OCI-LY7 (cell line): ENCODE measurements around the gene FRAT1. TPM values are rescaled to one million over a fixed set of nuclear protein-coding genes. Genes with fewer than 3 reads are reported as not detected.

Experiments
- BruUV-seq: library from RNA; stranded (reverse); fragments of 400-500 nt; replicated peaks from 2 replicates; lab custom pipeline; 2021; lab: Mats Ljungman, UMichigan
- CTCF ChIA-PET: fragments of 300-600 bp; sonication (Branson Sonifier 250); formaldehyde crosslinking; loops from one replicate; lab custom pipeline; 2022; ENCODE audit warnings: antibody characterized with exemption; ENCODE audit not compliant: unreplicated experiment; lab: Charles Lee
- POLR2A ChIA-PET: fragments of 300-600 bp; sonication (Branson Sonifier 250); formaldehyde crosslinking; loops from one replicate; lab custom pipeline; 2022; ENCODE audit warnings: antibody characterized with exemption; lab: Charles Lee
- DNase-seq: peaks from one replicate; pipeline ENCODE4 v3.0.0-alpha.2; 2015; ENCODE audit warnings: low spot score
- H2AFZ ChIP-seq: fragments of 200-600 bp; sonication (generic), shearing (Covaris generic); 2 replicates; pipeline ENCODE4 v1.6.1; 2014; ENCODE audit warnings: mild to moderate bottlenecking, antibody characterized with exemption, low read length, moderate library complexity
- H3K27ac ChIP-seq: fragments of 200-600 bp; sonication (generic); 2 replicates; pipeline ENCODE4 v1.5.1; 2014; ENCODE audit warnings: mixed run types, low read depth, mild to moderate bottlenecking, moderate library complexity, low read length, inconsistent platforms; ENCODE audit not compliant: poor library complexity, severe bottlenecking
- H3K36me3 ChIP-seq: fragments of 200-600 bp; sonication (generic); 2 replicates; pipeline ENCODE4 v1.6.1; 2014; ENCODE audit warnings: mild to moderate bottlenecking, antibody characterized with exemption, low read length, moderate library complexity, mixed read lengths; ENCODE audit not compliant: insufficient read depth
- H3K4me1 ChIP-seq: fragments of 200-600 bp; sonication (generic); 2 replicates; pipeline ENCODE4 v1.5.1; 2014; ENCODE audit warnings: mild to moderate bottlenecking, low read length; ENCODE audit not compliant: insufficient read depth, poor library complexity, severe bottlenecking
- H3K4me2 ChIP-seq: fragments of 200-600 bp; sonication (generic); 2 replicates; pipeline ENCODE4 v1.6.1; 2014; ENCODE audit warnings: mild to moderate bottlenecking, low read length
- H3K4me3 ChIP-seq: fragments of 200-600 bp; sonication (generic); 2 replicates; pipeline ENCODE4 v1.5.1; 2014; ENCODE audit warnings: mild to moderate bottlenecking, low read depth, low read length; ENCODE audit not compliant: poor library complexity, severe bottlenecking
- H3K79me2 ChIP-seq: fragments of 200-600 bp; sonication (generic); 2 replicates; pipeline ENCODE4 v1.6.1; 2016; ENCODE audit warnings: low read depth, mild to moderate bottlenecking, low read length, moderate library complexity, mixed read lengths; ENCODE audit not compliant: insufficient read depth
- H3K9me2 ChIP-seq: fragments of 200-600 bp; sonication (generic); 2 replicates; pipeline ENCODE4 v1.6.1; 2016; ENCODE audit warnings: mild to moderate bottlenecking, low read length, mixed read lengths; ENCODE audit not compliant: insufficient read depth
- H3K9me3 ChIP-seq: fragments of 200-600 bp; sonication (generic); 2 replicates; pipeline ENCODE4 v1.6.1; 2014; ENCODE audit warnings: mild to moderate bottlenecking, mixed run types, low read length, mixed read lengths
- H4K20me1 ChIP-seq: fragments of 200-600 bp; sonication (generic); 2 replicates; pipeline ENCODE4 v1.6.1; 2014; ENCODE audit warnings: mild to moderate bottlenecking, antibody characterized with exemption, low read length, moderate library complexity, mixed read lengths; ENCODE audit not compliant: insufficient read depth
- CTCF ChIP-seq: fragments of 200-600 bp; sonication (generic); conservative IDR thresholded peaks from 2 replicates; pipeline ENCODE4 v1.5.1; 2014; ENCODE audit warnings: mild to moderate bottlenecking, antibody characterized with exemption, low read length, moderate library complexity, mixed read lengths
- EZH2phosphoT487 ChIP-seq: fragments of 200-600 bp; sonication (generic); IDR thresholded peaks from 2 replicates; pipeline ENCODE4 v1.6.1; 2018; ENCODE audit warnings: low read depth, borderline replicate concordance, mild to moderate bottlenecking, mixed run types, antibody characterized with exemption, low read length, moderate library complexity, mixed read lengths
- intact Hi-C: fragments of 100-400 bp; cut with micrococcal nuclease; formaldehyde crosslinking; loops from one replicate; pipeline ENCODE4 v1.10.0; 2022; ENCODE audit not compliant: unreplicated experiment
- total RNA-seq, 2 experiments: library from RNA; depleted of rRNA in 1 of 2; stranded (reverse); fragments of >200 nt in 1 of 2; shearing (Covaris generic) in 1 of 2; gene quantifications; 2 replicates each; pipeline ENCODE4 v1.2.3, GENCODE V29; 2014 to 2022

The FRAT1 gene
- total RNA-seq, 2 experiments from 2014 or later: 7.0 to 12.2 TPM

DNA sequence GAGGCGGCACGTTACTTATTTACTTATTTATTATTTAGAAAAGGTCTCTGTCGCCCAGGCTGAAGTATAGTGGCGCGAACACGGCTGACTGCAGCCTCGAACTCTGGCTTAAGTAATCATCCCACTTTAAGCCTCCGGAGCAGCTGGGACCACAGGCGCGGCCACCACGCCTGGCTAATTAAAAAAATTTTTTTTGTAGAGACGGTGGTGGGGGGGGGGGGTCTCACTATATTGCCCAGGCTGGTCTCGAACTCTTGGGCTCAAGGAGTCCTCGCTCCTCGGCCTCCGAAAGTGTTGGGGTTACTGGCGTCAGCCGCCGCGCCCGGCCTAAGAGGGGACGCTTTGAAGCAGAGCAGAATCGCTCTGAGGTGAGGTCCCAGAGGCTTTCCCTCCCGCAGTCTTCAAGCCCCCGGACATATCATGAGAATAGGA lies 16.1 kb downstream of the FRAT1 start:
- H3K27ac ChIP-seq: peak overlapping the region; percentile 54
- no TSS peak for BruUV-seq
- peaks cover 48% of the 10 kb centered on the region for H3K4me1 ChIP-seq
- H3K9me3 ChIP-seq: no peaks in the 10 kb centered on the region
- TF ChIP-seq EZH2phosphoT487: no peak
- TF ChIP-seq CTCF: no peak
- no peaks in the 10 kb centered on the region for H4K20me1 ChIP-seq
- peak; percentile 50 for DNase-seq
- H3K9me2 ChIP-seq: no peaks in the 10 kb centered on the region
- POLR2A ChIA-PET: no interaction called here
- H3K4me2 ChIP-seq: peak overlapping the region; percentile 78
- intact Hi-C loops: no loop called here
- H2AFZ ChIP-seq: peak overlapping the region; percentile 97
- CTCF ChIA-PET: no interaction called here
- no peaks in the 10 kb centered on the region for H3K36me3 ChIP-seq
- H3K79me2 ChIP-seq: no peaks in the 10 kb centered on the region; the same call in 1 of the 2 replicates
- peak overlapping the region; percentile 76 for H3K4me3 ChIP-seq

- intact Hi-C loops: no loop called here
- no peaks in the 10 kb centered on the region for H3K9me3 ChIP-seq
- no peak overlapping the region for H2AFZ ChIP-seq
- no peaks in the 10 kb centered on the region; the same call in 1 of the 2 replicates for H3K79me2 ChIP-seq
- H3K4me1 ChIP-seq: peaks cover 48% of the 10 kb centered on the region
- H3K9me2 ChIP-seq: no peaks in the 10 kb centered on the region
- H3K4me2 ChIP-seq: peak overlapping the region; percentile 78
- TSS peak; percentile 57 for BruUV-seq
- no peak for DNase-seq
- no peaks in the 10 kb centered on the region for H3K36me3 ChIP-seq
- H4K20me1 ChIP-seq: no peaks in the 10 kb centered on the region
- no peak overlapping the region for H3K27ac ChIP-seq
- no peak for TF ChIP-seq EZH2phosphoT487
- TF ChIP-seq CTCF: no peak
- no peak overlapping the region for H3K4me3 ChIP-seq
- ChIA-PET CTCF (no interaction called here), POLR2A (no interaction called here)
These were observed 16.9 kb downstream of the FRAT1 start for GRCh38 chr10:97336006-97336405.

GRCh38 chr10:97336446-97336845 lies 17.4 kb downstream of the FRAT1 start:
- H3K4me3 ChIP-seq: no peak overlapping the region
- no peaks in the 10 kb centered on the region for H3K36me3 ChIP-seq
- peaks cover 48% of the 10 kb centered on the region for H3K4me1 ChIP-seq
- H3K9me3 ChIP-seq: no peaks in the 10 kb centered on the region
- ChIA-PET POLR2A (no interaction called here), CTCF (no interaction called here)
- H3K79me2 ChIP-seq: no peaks in the 10 kb centered on the region; the same call in 1 of the 2 replicates
- H3K9me2 ChIP-seq: no peaks in the 10 kb centered on the region
- H2AFZ ChIP-seq: no peak overlapping the region
- intact Hi-C loops: no loop called here
- H4K20me1 ChIP-seq: no peaks in the 10 kb centered on the region
- no peak for DNase-seq
- no TSS peak for BruUV-seq
- TF ChIP-seq EZH2phosphoT487 (no peak), CTCF (no peak)
- H3K27ac ChIP-seq: no peak overlapping the region
- H3K4me2 ChIP-seq: peak overlapping the region; percentile 78
